H54 (cell line): ENCODE data around the gene SOX21.

Experiments
- DNase-seq: peaks from one replicate; pipeline ENCODE4 v3.0.0; 2011; ENCODE audit warnings: low spot score, mixed read lengths; ENCODE audit not compliant: insufficient read length
- FAIRE-seq: peaks from 3 replicates; lab custom pipeline; 2011; peaks lifted over from hg19 to GRCh38; lab: Jason Lieb, UNC
- POLR2A ChIP-seq: IDR thresholded peaks from 2 replicates; pipeline ENCODE4 v1.6.1; 2011; ENCODE audit warnings: low read depth, mild to moderate bottlenecking, low read length

The SOX21 gene

DNA sequence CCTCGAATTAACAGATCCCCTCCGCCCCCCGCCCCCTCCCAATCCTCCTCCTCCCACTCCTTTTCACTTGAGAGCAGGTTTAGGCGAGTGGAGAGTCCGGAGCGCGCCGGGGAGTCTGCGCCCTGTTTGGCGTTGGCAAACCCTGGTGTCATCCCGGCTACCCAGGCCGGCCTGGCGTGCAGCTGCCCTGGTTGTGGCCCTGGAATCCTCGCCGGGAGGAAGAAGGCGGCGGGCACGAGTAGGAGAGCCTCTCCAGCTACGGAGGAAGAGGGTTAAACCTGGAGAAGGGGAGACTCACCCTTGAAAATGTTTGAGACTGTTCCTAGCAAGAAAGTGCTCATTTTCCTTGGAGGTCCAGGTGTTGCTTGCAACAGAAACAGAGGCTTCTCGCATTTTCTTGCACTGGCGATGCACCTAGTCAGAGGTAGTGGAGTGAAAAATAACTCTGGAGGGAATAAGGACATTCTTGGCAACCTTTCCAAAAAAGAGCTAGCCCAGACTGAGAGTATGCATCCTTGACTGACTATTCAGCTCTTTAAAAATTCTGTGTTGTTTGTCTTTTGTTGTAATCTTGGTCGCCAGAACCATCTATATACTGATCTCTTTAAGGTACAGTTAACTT lies 1.3 kb upstream of the SOX21 start:
- FAIRE-seq, result no peak
- DNase-seq, result no peak
- TF ChIP-seq POLR2A, result no peak

DNA sequence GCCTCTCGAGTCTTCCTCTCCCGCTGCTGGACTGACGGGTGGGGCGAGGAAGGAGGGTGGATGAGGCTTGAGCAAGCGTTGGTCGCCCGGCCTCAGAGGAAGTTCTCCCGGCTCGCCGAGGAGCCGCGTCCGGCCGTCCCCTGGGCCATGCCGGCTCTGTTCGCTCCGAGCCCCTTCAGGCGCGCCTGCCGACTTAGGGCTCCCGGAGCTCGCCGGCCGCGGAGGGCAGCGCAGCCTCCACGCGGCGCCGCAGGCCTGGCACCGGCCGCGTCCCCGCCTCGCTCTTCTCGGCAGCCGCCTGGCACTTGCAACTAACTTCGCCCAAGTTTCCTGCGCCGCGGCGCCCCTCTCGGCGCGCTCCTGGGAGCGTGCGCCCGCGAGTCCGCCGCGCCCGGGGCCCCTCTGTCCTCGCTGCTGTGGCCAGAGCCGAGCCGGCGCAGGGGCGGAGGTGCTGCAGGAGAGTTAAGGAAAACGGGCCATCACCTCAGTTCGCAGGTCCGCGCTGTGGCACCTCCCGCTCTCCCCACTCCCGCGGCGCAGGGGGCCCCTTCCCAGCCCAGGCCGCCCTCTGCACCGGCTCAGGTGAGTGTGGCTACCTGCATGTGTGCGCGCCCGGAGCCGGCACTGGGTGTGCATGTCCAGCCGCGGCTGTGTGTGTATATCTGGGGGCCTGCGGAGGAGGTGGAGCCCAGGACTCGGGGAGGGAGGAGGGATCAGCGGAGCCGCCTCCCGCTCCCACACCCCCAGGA lies 641 bp upstream of the SOX21 start:
- TF ChIP-seq POLR2A, result no peak
- DNase-seq (no peak), FAIRE-seq (no peak)

DNA sequence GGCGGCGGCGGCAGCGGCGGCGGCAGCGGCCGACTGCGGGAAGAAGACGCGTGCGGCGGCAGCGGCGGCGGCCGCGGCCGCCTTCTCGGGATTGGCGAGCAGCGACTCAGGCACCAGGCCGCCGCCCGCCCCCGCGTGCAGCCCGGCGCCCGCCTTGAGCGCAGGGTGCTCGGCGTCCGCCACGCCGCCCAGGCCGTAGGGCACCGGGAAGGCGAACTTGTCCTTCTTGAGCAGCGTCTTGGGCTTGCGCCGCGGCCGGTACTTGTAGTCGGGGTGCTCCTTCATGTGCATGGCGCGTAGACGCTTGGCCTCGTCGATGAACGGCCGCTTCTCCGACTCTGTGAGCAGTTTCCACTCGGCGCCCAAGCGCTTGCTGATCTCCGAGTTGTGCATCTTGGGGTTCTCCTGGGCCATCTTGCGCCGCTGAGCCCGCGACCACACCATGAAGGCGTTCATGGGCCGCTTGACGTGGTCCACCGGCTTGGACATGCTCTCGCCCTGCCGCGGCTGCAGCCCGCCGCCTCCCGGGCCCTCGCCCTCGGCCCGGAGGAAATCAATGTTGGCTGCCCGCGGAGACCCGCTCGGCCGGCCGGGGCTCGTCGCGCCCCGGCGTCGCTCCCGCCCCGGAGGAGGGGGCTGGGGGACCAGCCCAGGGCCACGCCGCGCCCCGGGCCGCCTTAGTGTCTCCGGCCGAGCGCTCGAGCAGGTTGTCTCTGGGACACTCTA lies 621 bp downstream of the SOX21 start:
- FAIRE-seq (no peak), DNase-seq (no peak)
- TF ChIP-seq POLR2A, result no peak

DNA sequence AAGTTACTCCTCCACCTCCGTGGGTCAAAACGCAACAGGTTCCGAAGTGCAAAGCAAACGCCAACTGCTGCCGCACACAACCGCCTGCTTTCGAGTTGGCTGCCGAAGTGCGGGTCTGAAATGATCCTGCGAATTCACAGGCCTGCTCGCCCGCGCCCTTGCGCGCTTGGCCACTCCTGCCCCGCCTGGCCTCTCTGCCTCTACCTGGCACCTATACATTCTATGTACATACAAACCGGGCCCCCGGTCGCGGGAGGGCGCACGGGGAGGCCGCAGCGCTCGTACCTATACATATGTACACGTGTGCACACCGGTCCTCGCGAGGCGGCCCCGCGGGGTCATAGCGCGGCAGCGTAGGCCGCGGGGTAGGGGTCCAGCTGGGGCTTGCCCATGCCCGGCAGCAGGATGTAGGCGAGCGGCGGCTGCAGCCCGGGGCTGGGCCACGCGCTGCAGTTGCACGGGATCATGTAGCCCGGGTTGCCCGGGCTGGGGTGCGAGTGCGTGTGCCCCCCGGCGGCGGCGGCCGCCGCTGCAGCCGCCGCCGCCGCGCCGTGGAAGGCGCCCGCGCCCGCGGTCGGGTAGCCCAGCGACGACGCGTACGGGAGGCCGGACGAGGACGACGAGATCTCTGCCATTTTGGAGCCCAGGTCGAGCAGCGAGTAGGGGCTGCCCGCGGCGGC lies 1.3 kb downstream of the SOX21 start:
- no peak for FAIRE-seq
- DNase-seq, result no peak
- TF ChIP-seq POLR2A, result no peak

DNA sequence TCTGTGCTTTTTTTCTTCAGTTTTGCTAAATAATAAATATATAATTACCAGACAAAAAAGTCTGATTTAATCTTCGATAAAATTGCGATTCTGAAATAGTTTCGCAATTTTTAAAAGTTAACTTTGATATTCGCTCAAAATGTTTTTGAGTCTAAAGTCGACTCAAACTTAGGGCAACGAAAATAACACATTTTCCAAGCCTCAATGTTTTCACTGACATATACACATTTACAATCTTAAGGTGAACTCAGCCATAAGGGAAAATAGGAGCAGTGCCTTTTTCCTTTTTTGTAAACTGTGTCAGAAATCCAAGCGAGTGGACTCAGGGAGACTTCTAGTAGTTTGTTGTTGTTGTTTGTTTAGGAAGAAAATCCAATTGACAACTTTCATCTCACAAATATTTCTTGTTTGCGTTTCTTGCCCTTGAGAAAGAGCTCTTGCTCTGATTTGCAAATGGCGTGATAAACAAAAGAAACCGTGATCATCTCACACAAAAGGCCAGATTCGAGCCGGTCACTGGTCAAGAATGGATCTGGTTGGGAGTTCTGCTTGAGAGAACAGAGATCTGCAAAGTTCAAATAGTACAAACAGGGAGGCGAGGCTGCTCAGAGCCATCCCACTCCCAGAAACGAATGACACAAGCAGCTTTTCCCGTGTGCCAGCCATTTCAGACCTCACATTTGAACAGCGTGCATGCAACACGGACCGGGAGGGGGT lies 2.1 kb downstream of the SOX21 start:
- no peak for TF ChIP-seq POLR2A
- no peak for FAIRE-seq
- no peak for DNase-seq

DNA sequence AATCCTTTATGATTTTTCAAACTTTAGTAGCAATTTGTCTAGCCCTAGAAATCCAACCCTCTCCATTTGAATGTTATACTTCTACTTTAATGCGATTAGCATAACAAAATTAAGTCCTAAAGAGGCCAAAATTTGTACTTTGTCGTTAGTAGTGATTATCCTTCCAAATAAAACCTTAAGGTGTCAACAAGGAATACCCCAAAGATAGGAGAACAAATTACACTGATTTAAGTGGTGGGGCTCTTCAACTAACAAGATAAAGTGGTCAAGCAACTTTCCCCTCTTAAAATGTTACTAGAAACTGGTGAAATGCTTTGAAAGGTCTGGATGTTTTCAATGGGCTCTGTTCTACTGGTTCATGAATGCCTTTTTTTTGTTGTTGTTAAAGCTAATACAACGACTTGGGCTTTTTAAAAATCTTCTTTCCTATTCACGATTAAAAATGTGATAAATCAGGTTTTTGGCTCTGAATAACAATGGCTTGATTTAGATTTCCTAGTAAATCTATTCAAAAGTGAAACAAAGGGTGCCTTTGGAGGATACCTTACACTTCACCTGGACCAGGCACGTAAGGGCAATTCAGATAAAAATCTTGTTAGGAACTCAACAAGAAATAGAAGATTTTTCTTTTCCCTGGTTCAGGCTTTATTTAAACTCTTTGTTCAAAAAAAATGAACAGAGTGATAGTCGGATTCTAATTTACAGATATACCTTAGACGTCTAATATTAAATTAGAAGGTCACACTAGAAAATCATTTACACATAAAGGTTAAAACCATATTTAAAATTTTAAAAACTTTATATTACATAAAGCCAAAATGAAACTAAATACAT lies 3.1 kb downstream of the SOX21 start:
- TF ChIP-seq POLR2A, result no peak
- DNase-seq (no peak), FAIRE-seq (no peak)

DNA sequence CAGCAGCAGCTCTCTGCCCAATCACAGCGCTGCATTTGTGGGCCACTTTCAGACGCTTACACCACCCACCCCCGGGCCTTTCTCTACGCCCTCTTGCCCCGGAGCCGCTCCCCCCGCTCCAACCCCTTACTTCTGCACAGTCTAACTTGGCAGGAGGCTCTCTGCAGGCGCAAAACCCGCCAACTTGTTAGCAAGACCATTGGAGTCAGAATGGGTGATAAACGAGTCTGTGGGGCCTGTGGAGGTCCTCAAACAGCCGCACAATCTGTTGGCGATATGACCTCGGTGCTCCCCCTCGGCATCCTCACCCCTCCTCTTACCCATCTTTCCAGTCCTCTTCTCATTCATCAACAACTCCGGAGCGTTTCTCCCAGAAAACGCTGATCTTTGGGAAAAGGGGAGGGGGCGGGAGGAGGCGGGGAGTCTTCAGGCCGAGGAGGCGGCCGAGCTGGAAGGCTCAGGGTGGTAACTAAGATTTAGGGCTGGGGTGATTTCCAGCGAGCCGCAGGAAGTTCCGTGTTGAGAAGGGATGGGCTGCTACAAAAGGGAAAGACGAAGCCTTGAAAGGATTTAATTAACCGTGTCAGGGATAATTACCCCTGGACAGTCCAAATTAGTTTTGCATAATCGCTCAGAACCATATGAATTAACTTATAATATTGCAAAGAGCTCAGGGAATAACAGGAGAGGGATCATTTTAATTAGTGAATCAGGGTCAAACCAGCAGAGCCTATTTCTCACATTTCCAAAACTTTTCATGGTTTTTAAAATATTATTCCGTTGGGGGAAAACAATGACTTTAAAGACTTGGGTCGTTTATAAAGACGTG lies 4.1 kb downstream of the SOX21 start:
- FAIRE-seq (no peak), DNase-seq (no peak)
- no peak for TF ChIP-seq POLR2A

DNA sequence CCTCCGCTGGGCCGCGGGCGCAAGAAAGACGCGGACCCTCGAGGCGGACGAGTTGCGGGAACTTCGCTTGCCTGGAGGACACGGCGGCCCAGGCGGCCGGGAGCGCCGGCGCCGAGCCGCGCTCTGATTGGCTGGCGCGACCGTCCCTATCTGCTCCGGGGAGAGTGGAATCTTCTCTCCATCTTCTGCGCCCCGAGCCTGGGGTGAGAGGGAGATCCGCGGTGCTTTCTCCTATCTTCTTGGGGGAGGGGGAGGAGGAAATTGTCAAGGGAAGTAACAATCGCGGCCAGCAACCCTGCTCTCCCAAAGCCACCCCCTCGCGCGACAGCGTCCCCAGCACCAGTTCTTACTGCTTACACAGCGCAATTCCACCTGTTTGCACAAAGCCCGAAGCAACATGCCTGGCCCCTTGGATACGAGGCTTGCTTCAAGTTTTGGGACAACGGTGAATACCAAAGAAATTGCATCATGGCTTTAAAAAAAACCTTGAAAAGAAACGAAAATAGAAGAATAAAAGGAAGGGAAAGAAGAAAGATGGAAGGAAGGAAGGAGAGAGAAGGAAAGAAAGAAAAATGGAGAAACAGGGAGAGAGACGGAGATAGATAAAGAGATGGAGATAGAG lies 4.8 kb downstream of the SOX21 start:
- no peak for DNase-seq
- no peak for FAIRE-seq
- TF ChIP-seq POLR2A, result no peak

DNA sequence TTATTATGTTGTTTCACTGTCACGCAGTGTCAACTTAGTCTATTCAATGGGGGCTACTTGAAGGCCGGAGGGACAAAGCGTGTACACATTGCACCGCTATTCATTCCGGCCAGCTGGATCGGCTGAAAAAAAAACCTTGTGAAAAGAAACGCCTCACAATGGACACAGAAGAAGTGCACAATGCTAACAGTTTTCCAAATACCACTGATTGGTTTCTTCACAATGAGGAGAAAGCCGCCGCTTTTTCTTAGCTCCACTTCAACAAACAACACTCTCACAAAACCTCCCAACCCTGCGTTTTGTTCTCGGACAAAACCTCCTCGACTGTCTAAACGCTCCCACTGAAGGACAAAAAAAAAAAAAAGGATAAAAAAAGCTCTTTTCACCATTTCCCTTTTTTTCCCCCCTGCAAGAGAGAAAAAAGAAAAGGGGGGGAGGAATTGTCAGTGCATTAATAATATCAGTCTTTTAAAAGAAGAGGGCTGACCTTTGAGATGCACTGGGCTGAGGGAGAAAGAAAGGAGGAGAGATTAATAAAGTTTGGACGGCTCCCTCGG lies 5.4 kb downstream of the SOX21 start:
- FAIRE-seq (no peak), DNase-seq (no peak)
- TF ChIP-seq POLR2A, result no peak

DNA sequence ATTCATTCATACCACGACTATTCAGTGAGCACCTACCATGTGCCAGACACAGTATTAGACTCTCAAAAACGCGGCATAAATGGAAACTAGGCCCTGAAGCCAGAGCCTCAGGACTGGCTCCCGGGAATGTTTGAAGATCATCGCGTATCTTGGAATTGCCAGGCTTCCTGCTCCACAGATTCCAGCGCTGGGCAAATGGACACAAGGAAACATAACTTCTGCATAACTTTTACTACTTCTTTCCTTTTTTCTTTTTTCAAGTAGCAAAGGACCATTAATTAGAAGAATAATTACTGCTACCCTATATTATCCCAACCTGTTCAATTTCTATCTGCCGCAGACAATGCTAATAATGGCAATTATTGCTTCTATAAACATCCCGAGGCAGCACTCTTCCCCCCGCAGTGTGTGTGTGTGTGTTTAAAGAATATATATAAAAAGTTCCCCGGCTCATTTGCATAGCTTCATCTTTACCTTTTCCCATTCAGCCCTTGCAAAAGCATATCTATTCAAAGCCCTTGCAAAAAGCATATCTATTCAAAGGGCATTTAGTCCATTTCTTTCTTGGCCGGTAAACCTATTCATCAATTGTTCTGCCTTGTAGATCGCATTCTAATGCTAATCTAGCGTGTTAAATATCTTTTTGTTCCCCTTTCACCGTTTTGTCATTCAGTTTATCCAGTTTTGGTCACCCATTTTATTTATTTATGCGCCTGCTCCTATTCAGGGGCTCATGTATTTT lies 6.1 kb downstream of the SOX21 start:
- TF ChIP-seq POLR2A, result no peak
- no peak for FAIRE-seq
- no peak for DNase-seq
